Choroid plexus epithelial cell (primary cell): ENCODE measurements around the gene TGFB1I1.

Source experiments
- DNase-seq: peaks from one replicate; pipeline ENCODE4 v3.0.0-alpha.2; 2010; ENCODE audit warnings: low read depth
- H3K4me3 ChIP-seq: 2 replicates; pipeline ENCODE4 v1.5.1; 2011; ENCODE audit warnings: low read depth, mild to moderate bottlenecking, control low read depth, low read length, moderate library complexity
- CTCF ChIP-seq: conservative IDR thresholded peaks from 2 replicates; pipeline ENCODE4 v1.5.1; 2011; ENCODE audit warnings: low read depth, mild to moderate bottlenecking, control low read depth, inconsistent platforms, low read length, moderate library complexity

TGFB1I1 gene

GRCh38 chr16:31489616-31490584 is 17.9 kb downstream of the TGFB1I1 start:
- no peak for DNase-seq
- H3K4me3 ChIP-seq = no peak overlapping the region
- no peak for TF ChIP-seq CTCF

GRCh38 chr16:31491778-31492418 is 19.9 kb downstream of the TGFB1I1 start:
- no peak overlapping the region for H3K4me3 ChIP-seq
- TF ChIP-seq CTCF = no peak

GRCh38 chr16:31493506-31494125 is 21.7 kb downstream of the TGFB1I1 start:
- no peak for TF ChIP-seq CTCF
- H3K4me3 ChIP-seq = no peak overlapping the region
- DNase-seq = no peak

More at GRCh38 chr16:31491778-31492418, 19.9 kb downstream of the TGFB1I1 start:
- DNase-seq = no peak

GRCh38 chr16:31496670-31497069 is 24.7 kb downstream of the TGFB1I1 start:
- H3K4me3 ChIP-seq = no peak overlapping the region
- TF ChIP-seq CTCF = no peak
- DNase-seq = no peak

GRCh38 chr16:31498493-31498892 is 26.5 kb downstream of the TGFB1I1 start:
- TF ChIP-seq CTCF = no peak
- H3K4me3 ChIP-seq = no peak overlapping the region
- no peak for DNase-seq

GRCh38 chr16:31499928-31500327 is 28.0 kb downstream of the TGFB1I1 start:
- DNase-seq = no peak
- H3K4me3 ChIP-seq = no peak overlapping the region
- TF ChIP-seq CTCF = no peak
